ENCODE results near the gene RHD.
A peak's percentile ranks its signal among the peaks of the same experiment; 100 is the strongest.
"Not testable (repeated sequence)": the region's sequence is repeated elsewhere in the genome, so short reads cannot be mapped to it uniquely, and the experiment has no call there.

RHD gene

DNA sequence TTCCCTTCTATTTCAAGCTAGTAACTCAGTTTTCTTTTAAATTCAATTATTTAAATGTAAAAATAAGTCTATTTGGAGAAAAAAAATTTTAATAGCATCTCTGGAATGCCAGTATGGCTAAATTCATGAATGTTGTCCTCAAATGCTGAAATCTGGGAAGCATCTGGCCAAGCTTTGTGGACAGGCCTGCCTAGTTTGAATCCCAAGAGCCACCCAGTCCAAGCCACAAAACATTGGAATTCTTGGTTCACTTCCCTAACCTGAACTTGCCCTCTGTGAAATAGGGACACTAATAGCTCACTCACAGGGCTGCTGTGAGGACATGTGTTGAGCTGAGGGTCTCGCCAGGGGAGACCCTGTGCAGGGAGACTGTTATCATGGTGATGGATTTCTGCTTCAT, 37.2 kb downstream of the RHD start:
- DNase-seq: not testable (repeated sequence)

DNA sequence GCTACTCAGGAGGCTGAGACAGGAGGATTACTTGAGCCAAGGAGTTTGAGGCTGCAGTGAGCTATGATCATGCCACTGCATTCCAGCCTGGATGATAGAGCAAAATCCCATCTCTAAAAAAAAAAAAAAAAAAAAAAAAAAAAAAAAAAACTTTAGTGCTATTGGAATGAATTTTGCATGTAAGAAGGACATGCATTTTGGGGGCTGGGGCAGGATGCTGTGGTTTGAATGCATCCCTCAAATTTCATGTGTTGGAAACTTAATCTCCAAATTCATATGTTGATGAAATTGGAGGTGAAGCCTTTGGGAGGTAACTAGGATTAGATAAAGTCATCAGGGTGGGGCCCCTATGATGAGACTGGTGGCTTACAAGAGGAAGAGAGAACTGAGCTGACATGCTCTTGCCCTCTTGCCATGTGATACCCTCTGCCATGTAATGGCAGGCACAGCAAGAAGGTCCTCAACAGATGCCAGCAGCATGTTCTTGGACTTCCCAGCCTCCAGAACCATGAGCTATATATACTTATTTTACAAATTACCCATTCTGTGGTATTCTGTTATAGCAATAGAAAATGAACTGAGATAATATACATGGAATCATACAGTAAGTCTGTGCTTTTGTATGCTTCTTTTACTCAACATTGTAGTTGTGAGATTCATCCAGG, 40.6 kb downstream of the RHD start:
- not testable (repeated sequence) for DNase-seq

DNA sequence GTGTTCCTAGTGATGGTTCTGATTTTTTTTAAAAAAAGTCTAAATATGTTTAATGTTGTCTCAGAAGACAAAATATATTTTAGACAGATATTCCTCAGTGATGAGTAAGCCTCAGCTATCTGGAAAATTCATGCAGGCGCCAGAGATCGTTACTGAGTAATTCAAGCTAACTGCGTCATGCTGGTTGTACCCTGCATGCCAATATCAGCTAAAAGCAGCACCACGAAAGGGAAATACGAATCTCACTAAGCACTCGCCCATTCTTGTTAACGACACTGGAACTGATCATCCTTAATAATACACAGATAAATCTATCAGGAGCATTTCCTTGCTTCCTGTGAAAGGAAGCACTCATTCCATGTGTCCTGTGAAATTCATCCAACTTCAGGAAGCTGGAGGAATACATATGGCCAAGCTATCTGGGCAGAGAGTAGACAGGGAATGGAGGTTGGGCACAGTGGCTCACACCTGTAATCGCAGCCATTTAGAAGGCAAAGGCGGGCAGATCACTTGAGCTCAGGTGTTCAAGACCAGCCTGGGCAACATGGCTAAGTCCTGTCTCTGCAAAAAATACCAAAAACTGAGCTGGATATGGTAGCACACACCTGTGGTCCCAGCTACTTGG, 48.1 kb downstream of the RHD start:
- DNase-seq: not testable (repeated sequence)

DNA sequence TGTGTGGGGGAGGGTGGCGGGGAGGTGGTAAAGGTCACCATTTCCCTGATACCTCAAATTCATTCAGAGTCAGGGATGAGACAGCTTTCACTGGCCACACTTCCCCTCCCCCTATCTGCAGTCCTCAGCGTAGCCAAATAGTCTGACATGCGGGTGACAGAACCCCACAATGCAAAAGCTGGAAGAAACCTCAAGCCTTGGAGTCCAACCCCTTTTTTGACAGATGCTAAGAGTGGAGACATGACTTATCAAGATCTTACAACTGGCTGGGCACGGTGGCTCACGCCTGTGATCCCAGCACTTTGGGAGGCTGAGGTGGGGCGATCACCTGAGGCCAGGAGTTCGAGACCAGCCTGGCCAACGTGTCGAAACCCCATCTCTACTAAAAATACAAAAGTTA, 49.8 kb downstream of the RHD start:
- not testable (repeated sequence) for DNase-seq

DNA sequence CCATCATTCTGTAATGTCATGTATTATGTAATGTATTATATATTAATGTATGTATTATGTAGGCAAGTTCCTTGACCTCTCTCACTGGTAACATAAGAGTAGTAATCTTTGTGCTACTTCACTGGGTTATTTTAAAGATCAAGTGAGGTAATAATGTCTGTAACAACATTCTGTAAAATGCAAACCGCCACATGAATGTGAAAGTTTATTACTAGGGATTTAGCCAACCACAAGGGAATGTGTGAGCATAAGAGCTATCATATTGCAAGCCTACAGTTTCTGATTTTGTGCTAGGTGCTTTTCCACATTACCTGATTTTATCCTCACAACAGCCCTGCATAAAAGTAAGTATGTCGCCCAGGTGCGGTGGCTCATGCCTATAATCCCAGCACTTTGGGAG, 52.1 kb downstream of the RHD start:
- DNase-seq: not testable (repeated sequence)

DNA sequence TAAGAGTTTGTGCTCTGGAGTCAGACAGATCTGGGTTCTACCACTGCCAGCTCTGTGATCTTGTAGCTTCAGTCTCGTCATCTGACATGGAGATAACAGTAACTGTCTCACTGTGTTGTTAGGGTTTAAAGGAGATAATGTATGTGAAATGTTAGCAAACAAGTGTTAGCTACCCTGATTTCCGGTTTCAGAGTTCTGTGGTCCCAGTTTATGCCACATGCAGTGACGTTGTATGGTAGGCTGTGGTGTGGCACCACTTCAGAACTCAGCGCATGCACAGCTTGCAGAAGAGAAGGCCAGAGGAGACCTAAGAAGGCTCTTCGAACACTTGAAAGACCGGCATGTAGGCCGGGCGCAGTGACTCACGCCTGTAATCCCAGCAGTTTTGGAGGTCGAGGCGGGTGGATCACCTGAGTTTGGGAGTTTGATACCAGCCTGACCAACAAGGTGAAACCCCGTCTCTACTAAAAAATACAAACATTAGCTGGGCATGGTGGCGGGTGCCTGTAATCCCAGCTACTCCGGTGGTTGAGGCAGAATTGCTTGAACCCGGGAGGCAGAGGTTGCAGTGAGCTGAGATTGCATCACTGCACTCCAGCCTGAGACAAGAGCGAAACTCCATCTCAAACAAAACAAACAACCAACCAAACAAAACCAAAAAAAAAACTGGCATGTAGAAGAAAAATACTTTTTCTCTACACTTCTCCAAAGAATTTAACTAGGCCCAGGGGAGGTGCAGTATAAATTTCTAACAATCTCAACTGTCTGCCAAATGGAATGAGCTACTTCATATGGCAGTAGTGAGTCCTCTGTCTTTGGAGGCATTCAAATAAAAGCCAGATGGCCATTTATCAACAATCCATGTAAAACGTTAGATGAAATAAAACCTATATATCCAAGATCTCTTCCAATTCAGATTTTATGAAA, 55.8 kb downstream of the RHD start:
- not testable (repeated sequence) for DNase-seq

DNA sequence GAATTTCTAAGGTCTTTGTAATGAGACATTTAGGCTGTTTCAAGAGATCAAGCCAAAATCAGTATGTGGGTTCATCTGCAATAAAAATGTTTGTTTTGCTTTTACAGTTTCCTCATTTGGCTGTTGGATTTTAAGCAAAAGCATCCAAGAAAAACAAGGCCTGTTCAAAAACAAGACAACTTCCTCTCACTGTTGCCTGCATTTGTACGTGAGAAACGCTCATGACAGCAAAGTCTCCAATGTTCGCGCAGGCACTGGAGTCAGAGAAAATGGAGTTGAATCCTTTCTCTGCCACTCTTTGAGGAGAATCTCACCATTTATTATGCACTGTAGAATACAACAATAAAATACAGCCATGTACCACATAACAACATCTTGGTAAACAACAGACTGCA, 56.5 kb downstream of the RHD start:
- not testable (repeated sequence) for DNase-seq

DNA sequence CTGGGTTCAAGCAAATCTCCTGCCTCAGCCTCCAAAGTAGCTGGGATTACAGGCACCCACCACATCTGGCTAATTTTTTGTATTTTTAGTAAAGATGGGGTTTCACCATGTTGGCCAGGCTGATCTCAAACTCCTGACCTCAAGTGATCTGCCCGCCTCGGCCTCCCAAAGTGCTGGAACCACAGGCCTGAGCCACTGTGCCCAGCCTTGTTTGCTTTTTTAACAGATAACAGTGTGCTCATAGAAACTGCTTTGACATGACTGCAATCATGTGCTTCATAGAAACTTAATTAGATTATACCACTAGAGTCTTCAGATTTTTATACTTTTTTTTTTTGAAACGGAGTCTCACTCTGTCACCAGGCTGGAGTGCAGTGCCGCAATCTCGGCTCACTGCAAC, 57.0 kb downstream of the RHD start:
- DNase-seq: not testable (repeated sequence)

DNA sequence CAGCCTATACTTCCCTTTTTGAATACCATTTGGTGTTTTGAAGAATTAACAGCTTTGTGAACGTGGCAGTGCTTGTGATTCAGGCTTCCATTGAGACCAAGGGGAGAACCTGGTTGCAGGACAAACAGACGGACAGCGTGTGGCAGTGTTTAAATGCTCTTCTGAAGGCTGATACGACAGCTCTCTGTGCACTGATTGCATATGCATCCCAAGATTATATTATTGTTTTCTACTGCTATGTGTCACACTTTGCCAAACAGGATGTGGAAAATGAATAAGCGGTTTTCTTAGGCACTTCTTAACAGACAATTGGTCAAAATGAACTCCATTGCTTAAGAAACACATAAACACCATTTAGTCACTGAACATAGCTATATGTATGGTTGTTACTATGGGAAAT, 57.6 kb downstream of the RHD start:
- not testable (repeated sequence) for DNase-seq

DNA sequence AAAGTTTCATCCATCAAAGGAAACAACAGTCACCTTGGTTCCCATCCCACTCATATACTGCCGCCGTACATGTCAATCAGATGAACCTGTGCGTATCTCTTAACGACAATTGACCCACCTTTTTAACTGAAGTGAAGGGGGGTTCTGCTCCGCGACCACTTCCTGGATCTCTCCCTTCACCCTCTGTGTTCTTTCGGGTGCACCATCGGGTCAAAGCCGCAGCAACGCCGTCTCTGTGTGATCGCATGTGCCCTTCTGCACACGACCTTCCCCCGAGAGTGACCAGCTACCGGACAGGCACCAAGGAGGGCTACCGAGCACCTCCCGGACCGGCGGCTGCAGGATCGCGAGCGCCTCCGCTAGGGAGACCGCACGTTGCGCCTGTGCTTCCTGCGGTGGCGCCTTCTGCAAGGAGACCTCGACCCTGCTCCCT, 64.6 kb downstream of the RHD start:
- peak; percentile 20 for DNase-seq

DNA sequence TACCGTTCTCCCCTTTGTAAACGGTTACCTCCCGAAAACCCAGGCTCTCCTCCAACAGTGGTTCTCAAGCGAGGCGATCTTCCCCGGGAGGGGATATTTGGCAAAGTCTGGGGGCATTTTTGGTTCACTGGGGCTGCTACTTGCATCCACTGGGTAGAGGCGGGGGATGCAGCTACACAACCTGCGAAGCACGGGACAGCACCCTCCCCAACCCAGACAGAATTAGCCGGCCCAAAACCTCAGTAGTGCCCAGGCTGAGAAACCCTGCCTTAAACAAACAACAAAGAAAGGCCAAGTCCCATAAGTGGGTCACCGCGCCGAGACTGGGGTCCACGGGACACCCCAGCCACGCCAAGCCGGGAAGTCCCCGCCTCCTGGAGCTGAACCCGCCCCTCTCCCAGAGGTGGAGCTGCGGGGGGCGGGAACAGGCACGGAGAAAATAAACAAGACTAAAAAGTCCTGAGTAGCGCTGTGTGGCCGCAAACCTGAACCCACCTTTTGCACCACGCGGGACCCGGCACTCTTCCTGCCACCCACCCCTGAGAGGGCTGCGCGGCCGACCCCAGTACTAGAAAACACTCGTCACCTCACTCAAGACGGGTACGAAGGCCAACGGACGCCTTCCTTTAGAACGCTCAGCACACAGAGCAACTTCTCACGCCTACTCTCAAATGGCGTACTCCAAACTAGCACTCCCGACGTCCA, 65.3 kb downstream of the RHD start:
- not testable (repeated sequence) for DNase-seq

DNA sequence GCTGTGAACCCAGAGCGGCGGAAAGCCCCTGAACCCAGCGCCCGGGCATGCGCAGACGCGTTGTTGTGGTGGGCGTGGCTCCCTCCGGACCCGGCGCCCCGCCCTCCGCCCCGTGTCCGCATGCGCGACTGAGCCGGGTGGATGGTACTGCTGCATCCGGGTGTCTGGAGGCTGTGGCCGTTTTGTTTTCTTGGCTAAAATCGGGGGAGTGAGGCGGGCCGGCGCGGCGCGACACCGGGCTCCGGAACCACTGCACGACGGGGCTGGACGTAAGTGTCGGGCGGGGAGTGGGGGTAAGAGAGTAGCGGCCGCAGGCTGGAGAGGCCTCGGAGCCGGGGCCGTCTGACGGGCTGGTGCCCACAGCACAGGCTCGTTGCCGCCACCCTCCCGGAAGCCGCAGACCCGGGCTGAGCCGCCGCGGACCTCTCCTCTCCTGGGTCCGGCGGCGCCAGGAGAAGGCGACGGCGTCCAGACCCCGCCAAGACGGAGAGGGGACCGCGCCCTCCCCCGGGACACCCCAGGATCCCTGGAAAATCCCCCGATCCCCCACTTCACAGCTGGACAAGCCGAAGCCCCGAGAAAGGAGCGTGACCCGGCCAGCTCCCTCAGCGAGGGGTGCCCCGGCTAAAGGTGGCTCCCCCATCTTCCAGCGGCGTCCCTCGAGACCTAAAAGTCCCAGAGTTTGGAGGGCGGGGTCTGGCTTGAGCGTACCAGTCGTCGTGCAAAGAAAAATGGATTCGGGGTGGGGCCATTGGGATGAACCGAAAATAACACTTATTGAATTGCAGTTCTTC, 66.1 kb downstream of the RHD start, which contains the start of gene TMEM50A:
TSS of gene TMEM50A (plus strand) at position 147 of the 794 bp plus-strand sequence. CDS start 2,153 bp downstream, outside the sequence.
- DNase-seq: peak; percentile 78

DNA sequence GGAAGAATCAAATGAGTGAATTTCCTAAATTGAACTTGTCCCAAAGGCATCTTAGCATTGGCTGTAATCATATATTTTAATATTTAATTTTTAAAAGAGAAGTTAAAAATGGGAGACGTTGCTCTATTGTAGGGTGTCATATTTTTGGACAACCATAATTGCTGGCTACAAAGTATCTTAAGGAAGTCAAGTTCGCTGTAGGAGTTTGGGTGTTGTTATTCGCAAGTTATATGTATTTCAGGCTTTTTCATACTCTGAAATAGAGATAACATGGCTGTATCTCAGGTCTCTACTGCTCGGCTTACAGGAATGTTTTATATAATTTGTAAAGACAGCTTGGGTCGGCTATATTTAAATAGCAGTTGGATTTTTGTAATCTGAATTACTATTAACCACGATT, 66.7 kb downstream of the RHD start:
- peak; percentile 72 for DNase-seq

DNA sequence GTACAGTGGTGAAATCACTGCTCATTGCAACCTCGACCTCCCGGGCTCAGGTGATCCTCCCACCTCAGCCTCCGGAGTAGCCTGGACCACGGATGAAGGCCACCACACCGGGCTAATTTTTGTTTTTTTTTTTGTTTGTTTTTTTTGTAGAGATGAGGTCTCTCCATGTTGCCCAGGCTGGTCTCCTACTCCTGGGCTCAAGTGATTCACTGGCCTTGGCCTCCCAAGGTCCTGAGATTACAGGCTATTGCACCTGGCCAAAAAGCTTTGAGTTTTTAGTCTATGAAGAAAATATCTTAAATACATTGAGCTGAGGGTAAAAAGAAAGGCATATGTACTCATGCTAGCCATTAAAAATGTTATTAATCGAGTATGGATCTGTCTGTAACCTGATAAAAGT, 69.4 kb downstream of the RHD start:
- no peak for DNase-seq

DNA sequence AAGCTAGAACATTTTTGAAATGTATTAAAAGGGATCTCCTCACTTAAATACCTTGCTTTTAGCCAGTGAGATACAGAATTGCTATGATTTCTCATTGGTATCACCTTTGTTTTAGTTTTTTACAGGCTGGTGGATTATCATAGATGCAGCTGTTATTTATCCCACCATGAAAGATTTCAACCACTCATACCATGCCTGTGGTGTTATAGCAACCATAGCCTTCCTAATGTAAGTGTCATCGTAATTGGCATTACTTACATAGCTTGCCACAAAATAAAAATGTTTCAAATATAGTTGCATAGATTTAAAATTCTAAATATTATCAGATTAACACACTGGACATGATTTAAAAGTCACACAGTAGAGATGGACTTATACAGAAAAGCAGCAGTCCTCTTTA, 70.5 kb downstream of the RHD start:
- no peak for DNase-seq

DNA sequence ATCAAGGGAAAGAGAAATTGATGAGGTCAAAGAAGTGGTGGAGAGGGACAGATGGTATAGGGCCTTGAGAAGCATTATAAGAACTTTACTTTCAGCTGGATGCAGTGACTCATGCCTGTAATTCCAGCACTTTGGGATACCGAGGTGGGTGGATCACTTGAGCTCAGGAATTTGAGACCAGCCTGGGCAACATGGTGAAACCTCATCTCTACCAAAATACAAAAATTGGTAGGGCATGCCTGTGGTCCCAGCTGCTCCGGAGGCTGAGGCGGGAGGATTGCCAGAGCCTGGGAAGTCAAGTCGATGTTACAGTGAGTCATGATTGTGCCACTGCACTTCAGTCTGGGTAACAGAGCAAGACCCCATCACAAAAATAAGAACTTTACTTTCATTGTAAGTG, 71.6 kb downstream of the RHD start:
- no peak for DNase-seq

DNA sequence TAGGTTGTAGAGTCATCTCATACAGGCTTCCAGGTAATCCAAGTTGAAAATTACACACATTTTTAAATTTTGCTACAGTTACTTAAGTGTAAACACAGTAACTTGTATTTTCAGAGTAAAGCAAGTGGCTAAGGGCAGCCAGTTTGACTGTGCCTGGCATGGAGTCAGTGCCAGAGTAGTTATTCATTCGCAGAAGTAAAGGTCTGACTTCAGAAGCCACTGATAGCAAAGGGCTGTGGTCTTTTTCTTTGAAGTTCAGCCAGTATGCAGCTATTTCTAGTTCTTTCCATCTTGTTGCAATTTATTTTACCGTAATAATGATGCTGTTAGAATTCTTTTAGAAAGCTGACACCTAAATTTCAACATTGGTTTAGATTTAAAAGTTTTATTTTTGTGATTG, 75.2 kb downstream of the RHD start:
- DNase-seq: no peak

DNA sequence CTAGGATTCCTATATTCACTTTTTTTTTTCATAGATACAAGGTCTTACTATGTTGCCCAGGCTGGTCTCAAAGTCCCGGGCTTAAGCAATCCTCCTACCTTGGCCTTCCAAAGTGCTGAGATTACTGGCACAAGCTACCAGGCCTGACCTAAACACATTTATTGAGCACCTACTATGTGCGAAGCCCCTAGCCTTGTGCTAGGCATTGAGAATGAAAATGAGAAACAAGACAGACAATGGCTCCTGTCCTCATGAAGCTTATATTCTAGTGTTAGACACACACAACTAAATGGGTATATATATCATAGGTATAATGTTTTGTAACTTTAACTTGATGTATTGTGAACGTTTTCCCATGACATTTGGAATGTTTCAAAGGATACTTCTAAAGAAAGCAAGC, 77.3 kb downstream of the RHD start:
- DNase-seq: no peak

DNA sequence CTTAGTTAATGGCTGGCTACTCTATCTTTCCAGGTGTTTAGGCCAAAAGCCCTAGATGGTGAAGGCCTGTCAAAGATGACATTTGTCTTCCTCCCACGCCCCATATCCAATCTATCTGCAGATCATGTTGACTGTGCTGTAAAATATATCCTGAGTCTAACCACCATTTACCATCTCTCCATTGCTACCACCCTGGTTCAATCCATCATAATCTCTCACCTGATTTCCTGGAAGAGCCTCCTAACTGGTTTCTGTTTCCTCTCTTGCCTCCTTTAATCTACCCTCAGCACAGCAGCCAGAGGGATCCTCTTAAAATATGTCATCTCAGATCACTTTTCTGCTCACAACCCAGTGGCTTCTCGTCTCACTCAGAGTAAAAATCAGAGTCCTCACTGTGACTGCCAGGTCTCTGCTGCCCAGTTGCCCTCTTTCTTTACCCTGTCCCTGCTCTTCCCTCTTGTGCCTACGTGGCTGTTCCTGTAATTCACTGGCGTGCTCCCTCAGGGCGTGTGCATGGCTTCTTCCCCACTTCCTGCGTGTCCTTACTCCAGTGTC, 83.6 kb downstream of the RHD start:
- no peak for DNase-seq

DNA sequence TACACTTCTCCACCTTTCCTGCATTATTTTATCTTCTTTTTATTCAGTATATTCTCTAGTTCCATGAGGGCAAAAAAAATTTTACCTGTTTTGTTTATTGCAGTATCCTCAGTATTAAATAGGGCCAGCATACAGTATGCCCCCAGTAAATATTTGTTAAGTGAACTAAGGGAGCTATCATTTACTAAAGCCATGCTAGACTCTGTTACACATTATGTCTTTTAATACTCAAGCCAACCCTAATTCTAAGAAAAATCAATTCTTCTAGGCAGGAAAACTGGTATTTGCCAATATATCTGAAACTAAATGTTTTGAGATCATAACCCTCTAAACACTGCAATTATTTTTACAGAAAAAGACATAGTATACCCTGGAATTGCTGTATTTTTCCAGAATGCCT, 84.1 kb downstream of the RHD start:
- no peak for DNase-seq

DNA sequence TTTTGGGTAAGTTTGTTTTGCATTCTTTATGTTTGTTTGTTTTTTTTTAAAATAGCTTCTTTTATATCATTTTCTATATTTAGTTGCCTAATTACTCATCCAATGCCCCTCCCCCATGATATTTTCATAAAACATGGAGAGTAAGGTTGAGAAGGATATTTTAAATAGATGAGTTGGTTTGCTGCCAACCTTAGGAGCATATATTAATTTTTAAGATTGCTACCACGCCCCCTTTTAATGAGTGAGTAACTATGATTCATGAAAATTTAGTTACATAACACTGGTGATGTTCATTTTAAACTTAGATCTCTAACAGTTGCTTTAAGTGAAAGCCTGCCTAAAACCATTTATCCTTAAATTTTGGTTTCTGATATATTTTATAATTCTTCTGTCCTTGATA, 84.5 kb downstream of the RHD start:
- DNase-seq: no peak

All from DMS79 treated with DMSO at 0.1 percent for 48 hours (cell line).